IPS DF 4.7 (cell line): ENCODE measurements around the gene CDADC1.
"Not testable (repeated sequence)": the region's sequence is repeated elsewhere in the genome, so short reads cannot be mapped to it uniquely, and the experiment has no call there.

Experiments used
- DNase-seq: peaks from one replicate; pipeline ENCODE4 v3.0.0-alpha.2; 2013; ENCODE audit warnings: low spot score; ENCODE audit errors: extremely low read depth

The CDADC1 gene

DNA sequence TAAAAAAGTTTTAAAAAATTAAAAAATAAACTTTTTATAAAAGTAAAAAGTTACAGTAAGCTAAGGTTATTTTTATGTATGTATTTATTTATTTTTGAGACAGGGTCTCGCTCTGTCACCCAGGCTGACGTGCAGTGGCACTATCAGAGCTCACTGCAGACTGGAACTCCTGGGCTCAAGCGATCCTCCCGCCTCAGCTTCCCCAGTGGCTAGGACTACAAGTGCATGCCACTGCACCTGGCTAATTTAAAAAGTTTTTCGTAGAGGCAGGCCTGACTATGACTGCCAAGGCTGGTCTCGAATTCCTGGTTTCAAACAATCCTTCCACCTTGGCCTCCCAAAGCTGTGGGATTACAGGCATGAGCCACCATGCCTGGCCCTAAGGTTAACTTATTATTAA lies 64.1 kb downstream of the CDADC1 start:
- DNase-seq: no peak

DNA sequence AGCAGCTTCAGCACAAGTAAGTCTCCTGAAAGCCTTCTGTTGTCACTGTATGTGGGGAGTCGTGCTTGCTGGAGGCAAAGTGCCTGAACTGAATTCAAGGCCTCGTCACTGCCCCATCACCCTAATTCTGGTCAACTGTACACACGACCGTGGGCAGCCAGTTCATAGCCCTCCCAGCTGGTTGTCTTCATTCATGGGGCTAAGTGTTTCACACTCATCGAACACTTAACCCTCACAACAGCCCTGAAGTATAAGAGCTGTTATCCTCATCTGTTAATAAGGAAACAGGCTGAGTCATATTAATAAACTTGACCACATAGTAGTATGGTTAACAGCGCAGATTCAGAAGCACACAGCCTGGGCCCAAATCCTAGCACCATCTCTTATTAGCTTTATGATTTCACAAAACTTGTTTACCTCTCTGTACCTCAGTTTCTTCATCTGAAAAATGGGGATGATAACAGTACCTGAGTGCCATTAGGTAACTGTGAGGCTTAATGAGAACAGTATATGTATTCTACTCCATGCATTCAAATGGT lies 66.7 kb downstream of the CDADC1 start:
- DNase-seq: no peak

GRCh38 chr13:49315036-49315565 lies 67.4 kb downstream of the CDADC1 start:
- DNase-seq: no peak

DNA sequence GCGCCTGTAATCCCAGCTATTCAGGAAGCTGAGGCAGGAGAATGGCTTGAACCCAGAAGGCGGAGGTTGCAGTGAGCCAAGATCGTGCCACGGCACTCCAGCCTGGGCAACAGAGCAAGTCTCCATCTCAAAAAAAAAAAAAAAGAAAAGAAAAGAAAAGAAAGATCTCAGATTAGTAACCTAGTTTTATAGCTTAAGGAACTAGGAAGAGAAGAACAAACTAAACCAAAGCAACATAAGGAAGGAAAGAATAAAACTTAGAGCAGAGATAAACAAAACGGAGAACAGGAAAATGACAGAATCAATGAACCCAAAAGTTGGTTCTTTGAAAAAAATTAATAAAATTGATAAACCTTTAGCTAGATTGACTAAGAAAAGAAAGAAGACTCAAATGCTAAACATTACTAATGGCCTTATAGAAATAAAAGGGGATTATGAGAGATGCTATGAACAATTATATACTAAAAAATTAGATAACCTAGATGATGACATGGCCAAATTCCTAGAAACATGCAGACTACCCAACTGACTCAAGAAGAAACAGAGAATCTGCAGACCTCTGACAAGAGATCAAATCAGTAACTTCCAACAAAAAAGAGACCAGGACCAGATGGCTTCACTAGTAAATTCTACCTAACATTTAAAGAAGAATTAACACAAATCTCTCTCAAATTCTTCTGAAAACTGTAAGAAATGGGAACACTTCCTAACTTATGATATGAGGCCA lies 68.2 kb downstream of the CDADC1 start:
- no peak for DNase-seq

DNA sequence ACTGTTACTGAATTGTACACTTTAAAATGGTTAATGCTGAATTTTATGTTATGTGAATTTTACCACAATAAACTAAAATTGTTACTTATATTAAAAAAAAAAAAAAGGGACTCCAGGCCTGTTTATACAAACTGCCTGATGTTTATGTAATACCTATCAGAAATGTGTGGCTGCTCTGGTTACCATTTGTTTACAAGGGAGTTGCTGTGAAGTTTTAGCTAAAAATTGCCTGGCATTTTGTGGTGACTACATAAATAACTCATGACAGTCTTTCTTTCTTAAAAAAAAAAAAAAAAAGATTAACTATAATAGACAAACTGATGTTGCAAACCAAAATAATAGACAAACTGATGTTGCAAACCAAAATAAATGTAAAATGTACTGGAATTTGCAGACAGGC lies 71.8 kb downstream of the CDADC1 start:
- DNase-seq: no peak

- DNase-seq: no peak
Measured at GRCh38 chr13:49319951-49320350, 72.2 kb downstream of the CDADC1 start.

- no peak for DNase-seq
Measured at GRCh38 chr13:49320975-49321374, 73.2 kb downstream of the CDADC1 start.

- DNase-seq: no peak
Measured at GRCh38 chr13:49322702-49323101, 75.0 kb downstream of the CDADC1 start.

DNA sequence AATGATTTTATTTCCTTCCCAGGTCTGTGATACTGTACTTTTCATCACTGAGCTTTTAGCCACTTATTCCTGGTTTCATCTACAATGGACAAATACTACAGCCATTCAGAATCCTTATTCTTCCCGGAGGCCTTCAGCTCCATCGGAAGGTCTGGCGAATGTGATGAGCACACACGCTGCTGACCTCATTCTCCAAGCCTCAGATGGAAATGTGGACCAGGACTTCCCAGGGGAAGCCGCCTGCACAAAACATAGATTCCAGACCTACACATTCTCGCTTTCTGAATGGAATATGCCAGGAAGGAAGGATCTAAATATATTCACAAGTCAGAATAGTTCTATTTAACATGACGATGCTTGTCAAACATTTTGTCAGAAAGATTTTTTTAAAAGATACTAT lies 75.6 kb downstream of the CDADC1 start:
- no peak for DNase-seq

DNA sequence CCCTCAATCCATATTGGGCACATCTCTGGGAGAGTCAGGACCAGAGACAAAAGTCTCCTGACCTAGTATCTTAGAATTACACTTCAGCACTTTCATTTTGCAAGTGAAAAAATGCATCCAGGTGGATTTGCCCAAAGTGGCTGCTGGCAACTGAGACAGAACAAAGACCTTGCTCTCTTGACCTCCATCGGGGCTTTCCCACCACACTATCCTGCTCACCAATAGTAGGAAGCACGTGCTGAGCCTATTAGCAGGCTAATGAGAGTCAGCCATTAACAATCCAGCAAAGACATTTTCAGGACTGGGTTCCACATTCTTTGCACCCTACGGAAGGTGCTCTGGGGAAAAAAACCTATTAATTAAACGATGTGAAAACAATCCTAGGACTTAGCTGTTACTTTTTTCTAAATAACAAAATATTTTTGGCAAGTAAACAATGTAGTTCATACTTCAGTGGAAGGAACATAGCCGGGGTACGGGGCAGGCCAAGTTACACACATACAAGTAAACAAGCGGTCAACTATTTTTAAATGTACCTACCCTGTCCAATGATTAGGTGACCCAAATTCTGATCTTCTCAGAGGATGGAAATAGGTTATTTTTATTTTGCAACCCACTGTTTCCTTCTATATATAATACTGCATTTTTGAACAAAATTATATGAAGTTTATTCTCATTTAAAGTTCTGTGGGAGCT lies 78.6 kb downstream of the CDADC1 start:
- no peak for DNase-seq

DNA sequence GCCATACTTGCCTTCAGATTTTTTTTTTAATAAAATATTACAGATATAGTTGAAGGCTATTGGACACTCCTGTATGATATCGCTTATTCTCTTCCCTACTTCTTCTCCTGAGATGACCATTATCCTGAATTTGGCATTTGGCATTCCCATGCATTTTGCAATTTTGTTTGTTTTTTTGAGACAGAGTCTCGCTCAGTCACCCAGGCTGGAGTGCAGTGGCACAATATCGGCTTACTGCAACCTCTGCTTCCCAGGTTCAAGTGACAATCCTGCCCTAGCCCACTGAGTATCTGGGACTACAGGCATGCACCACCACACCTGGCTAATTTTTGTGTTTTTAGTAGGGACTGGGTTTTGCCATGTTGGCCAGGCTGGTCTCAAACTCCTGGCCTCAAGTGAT lies 79.4 kb downstream of the CDADC1 start:
- DNase-seq: not testable (repeated sequence)

DNA sequence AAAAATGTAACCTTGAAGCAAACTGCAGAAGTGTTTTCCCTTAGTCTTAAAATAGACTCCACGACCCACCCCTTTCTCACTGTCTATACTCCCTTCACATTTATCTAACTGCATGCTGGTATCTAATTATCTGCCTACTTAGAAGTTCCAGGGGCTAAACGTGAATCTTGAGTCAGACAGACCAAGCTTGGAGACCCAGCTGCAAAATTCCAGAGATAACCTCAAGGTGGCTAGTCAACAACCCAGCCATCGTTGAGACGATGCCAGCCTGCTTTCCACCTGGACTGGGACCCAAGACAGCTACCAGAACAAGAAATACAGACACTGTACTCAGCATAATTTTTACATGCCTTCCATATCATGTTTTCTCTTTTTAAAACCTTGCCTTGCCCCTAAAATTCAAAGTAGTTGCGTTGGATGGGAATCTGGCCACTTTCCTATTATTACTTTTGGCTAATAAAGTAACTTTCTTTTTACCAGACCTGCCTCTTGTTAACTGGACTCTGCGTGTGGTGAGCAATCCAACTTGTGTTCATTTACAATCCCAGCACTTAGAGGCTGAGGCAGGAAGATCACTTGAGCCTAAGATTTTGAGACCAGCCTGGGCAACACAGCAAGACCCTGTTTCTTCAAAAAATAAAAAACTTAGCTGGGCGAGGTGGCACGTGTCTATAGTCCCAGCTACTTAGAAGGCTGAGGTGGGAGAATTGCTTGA lies 82.3 kb downstream of the CDADC1 start:
- DNase-seq: no peak

DNA sequence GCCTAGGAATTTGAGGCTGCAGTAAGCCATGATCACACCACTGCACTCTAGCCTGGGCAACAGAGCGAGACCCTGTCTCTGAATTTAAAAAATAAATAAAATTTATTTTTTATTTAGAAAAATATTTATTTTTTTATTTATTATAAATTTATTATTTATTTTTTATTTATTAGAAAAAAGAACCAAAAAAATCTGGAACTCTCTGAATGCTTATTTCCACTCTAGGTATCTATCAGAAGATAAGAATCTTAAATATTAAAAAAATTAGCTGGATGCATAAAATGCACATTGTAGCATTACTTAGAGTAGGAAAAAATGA lies 82.8 kb downstream of the CDADC1 start:
- no peak for DNase-seq

DNA sequence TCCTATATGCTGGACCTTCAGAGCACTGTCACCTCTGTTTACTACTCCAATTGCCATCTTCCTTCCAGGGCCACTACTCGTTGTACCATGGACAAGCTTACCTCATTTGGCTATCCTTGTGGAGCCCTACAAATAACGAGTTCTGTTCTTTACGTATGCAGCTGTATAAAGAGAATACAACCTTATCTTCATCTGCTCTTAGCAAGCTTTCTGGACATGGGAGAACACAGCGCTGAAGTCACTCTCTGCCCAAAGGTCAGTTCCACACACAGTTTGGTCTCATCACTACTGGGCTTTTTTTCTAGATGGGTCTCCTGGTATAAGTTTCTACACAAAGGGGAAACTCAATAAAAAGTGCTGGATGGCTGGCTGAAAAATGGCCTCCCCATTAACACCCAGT lies 88.9 kb downstream of the CDADC1 start:
- DNase-seq: no peak

- no peak for DNase-seq
Measured at GRCh38 chr13:49340161-49340560, 92.4 kb downstream of the CDADC1 start.

DNA sequence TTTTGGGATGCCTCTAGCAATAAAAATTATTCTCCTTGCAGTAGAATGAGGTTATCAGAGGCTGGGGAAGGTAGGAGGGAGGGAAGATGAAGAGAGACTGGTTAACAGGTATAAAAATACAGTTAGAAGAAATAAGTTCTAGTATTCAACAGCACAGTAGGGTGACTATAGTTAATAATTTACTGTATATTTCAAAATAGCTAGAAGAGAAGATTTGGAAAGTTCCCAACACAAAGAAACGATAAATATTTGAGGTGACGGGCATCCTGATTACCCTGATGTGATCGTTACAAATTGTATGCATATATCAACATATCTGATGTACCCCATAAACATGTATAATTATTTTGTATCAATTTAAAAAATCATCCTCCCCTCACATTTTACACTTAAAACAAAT lies 93.8 kb downstream of the CDADC1 start:
- DNase-seq: no peak

DNA sequence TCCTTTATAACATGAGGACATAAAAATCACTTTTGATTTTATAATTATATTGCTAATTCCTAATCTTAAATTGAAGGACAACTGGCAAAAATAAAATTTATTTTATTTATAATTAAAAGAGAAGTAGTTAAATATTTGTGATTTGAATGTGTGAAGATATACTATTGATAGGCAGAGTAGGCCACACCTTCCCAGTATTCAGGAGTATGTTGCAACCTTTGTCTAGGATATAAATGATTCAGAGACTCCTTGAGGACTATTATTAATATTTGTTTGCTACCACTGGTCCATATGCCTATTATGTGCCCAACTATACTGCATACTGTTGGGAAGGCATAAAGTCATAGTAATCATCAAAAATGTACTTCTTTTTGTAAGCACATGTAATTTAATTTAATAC lies 94.2 kb downstream of the CDADC1 start:
- no peak for DNase-seq

GRCh38 chr13:49342454-49342853 lies 94.7 kb downstream of the CDADC1 start:
- DNase-seq: no peak
